SH-SY5Y (cell line): ENCODE results near the gene CCDC85C.

Experiments
- GATA2 ChIP-seq: IDR thresholded peaks from 2 replicates; pipeline ENCODE4 v1.6.1; 2011; ENCODE audit warnings: mild to moderate bottlenecking, low read depth, low read length
- GATA3 ChIP-seq: IDR thresholded peaks from 2 replicates; pipeline ENCODE4 v1.6.1; 2011; ENCODE audit warnings: low read depth, mild to moderate bottlenecking, low read length, moderate library complexity

DNA sequence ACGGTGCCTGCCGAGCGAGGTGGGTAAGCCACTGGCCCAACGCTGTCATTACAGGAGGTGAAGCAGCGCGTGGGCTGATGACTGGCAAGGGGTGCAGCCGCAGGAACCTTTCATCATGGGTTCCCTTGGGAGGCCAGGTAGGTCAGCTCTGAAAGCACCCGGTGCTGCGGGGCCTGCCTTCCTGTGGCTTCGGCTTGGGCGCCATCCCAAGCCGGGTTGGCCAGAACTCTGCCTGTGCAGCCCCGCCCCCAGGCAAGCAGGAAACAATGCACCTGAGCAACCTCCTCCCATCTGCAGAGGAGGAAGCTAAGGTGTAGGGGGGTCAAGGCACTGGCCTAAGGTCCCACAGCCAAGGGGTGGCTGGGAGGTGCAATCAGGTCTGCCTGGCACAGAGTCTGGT is 21.0 kb upstream of the CCDC85C start:
- TF ChIP-seq GATA2: no peak
- no peak for TF ChIP-seq GATA3
